ENCODE results near the gene CPPED1.

GRCh38 chr16:12740986-12741610 lies 62.6 kb downstream of the CPPED1 start:
- TF ChIP-seq CTCF (IDR thresholded peaks at IDR 0.05) (no peak), POLR2A (IDR thresholded peaks at IDR 0.05) (no peak)

Data from stomach (tissue), 4 donors.